HG03060 (cell line): ENCODE data around the gene GPR151.

Experiments used
- ATAC-seq: cut with Tn5 transposase; IDR thresholded peaks from one replicate; pipeline ENCODE4 v1.9.1; 2021; ENCODE audit warnings: low read depth, moderate number of reproducible peaks; ENCODE audit not compliant: unreplicated experiment

The GPR151 gene

DNA sequence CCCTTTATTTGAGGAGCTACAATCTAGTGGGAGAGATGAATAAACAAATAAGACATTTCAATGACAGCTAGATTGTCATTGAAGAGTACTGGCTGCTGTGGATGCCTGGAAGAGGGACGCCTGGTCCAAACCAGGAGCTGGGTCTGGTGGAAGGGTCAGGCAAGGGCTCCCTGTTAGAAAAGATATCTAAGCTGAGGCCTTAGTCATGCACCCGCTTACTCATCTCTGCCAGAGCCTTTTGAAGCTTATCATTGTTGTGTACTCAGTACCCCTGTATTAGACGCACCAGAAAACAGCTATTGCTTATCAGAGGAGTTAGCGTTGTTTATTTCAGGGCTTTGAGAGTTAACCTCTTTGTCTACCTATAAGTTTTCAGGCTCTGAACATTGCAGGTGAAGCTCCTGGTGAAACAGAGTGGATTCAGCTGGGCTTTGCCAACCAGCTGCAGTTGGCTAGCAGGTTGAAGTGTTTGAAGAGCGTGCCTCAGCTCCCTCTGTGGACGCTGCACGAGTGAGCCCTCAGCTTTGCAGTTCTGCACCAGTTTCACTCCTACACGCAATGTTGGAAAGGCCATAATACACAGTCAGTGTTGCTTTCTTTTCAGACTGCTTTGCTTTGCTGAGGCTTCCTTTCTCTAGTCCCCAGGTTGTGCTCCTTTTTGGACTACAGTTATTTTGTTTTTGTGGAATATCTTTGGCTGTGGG is 5.6 kb upstream of the GPR151 start:
- ATAC-seq, result no peak

DNA sequence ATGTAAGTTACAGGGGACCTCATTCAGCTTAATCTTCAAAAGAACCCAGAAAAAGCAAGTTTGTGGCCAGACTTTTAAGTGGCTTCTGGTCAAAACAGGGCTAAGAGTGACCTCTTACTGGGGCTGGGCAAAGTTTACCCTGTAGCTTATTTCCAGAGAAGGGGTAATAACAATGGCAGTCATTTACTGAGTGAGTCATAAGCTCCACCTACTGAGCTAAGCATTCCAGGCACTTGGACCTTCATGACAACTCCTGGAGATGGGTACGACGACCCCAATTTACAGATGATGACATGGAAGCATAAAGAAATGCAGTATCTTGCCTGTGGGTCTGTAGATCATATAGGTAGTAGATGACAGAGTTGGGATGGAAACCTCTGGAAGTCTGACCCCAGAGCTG is 4.7 kb upstream of the GPR151 start:
- ATAC-seq, result no peak

DNA sequence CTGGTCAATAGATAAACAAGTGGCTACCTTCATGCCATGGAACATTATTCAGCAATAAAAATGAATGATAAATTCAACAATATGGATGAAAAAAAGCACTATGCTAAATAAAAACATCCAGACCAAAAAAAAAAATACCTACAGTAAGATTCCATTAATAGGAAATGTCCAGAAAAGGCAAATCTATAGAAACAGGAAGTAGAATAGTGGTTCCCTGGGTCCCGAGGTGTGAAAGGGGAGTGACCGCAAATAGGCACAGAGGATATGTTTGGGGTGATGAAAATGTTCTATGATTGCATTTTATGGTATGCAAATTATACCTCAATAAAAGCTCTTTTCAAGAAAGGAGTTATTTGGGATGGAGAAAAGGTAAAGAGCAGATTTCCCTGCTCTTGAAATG is 3.6 kb upstream of the GPR151 start:
- ATAC-seq, result no peak

DNA sequence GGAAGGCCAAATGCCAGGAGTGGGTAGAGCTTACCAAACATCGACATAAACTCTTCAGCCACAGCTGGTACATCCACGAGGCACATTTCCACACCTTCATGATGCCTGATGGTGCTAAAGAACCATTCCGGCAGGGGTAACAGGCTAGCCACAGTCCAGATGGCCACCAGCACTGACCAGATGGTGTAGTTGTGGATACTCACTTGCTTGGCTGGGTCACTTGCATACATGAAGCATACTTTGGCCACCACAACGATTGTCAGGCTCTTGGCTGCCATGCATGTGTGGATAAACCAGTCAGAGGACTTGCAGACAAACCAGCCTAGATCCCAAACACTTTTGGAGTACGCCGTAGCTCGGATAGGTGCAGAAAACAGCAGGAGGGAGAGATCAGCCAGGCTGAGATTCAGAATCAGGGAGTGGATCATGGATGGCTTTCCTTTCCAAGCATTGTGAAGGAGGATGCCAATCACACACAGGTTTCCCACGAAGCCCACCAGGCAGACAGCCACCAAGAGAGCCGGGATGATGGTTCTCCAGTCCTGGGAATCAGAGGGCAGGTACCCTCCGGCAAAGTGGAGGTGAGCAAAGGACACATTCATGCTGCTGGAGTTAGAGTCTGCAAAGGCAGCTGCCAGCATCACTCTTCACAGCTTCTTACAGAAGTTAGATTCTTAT is 378 bp downstream of the GPR151 start:
- ATAC-seq, result no peak

DNA sequence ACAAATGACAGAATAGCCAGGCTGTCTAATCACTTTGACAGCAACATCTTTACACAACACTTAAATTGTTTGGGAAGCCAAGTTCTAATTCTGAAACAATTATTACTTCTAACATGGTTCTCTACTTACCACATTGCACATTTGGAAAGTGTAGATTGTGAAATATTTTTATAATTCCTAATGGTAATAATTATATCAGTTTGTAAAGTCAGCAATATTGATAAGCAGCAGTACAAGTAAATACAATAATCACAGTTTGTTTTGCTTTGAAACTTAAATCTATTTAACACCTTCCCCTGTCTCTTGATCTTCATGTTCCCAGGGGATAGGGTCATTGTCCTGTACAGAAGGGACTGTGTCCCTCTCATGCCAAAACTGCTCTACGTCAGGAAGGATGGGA is 1.4 kb downstream of the GPR151 start:
- no peak for ATAC-seq

DNA sequence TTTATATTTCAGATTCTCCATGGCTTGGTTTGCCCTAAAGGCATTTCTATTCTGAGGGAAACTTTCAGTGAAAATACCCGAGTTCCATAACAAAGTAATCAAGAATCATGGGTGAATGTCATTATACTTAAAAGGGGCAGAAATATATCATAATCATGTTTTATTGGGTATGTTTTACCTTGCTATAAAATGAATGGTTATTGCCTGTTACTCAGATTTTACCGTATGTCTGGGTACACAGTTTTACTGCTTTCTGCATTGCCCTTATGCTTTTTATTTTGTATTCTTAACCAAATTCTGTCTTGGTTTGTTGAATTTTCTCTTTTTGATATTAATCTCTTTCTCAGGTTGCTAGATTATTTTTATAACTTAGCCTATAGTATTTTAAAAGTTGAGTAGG is 2.5 kb downstream of the GPR151 start:
- ATAC-seq, result no peak

DNA sequence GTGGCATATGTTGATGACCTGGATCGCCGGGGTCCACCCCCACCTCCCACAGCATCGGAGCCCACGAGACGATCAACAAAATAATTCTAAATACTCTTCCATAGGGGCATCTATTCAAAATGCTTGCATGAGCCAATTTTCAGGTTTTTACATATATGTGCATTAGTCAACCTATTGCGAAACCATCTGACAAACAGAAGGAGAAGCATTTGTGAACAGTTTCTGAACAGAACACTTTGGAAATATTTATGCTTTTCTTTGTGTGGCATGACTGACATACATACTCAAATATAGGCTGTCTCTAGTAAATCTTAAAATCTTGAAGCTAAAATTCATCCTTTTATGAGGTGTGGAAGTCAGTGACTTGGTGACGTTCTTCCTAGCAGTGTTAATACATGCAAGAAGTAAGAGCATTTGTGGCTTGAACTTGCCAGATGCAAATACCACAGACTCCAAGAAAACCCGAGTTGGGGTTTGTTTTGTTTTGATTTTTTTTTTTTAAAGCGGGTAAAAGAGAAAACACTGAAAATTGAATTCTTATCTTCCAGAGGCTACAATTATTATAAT is 5.3 kb downstream of the GPR151 start:
- no peak for ATAC-seq

DNA sequence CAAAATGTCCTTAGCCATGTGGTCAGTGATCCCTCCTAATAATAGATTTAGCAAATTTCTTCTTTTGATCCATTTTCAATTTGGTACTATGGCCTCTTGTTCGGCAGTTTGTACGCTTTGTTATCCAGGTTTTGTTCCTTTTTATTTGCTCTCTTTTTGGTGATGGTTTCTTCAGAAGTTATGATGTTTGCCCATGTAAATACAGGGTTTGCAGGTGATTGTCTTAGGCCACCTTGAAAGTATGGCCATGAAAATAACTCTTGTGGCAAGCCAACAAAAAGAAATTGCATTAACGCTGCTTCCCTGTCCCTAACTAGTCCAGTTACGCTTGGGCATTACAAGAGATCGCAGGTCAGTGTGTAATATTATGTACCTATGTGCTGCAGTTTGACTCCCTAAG is 8.6 kb downstream of the GPR151 start:
- ATAC-seq, result no peak

DNA sequence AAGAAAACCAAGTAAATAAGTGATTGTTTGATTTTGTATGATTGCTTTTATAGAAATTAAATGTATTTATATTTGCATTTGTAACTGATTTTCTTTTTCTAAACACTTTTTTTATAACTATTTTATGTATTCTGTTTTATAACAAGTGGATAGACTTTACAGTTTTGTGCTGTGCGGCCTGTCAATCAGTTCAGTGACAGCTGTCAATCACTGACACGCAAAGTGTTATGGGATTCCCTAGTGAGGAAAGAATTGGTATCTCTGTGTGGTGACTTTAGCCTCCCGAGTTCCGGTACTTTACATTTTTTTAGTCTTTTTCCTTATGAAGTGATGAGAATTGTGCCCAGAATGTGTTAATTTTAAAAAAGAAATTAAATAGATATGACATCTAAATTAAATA is 16.3 kb downstream of the GPR151 start:
- ATAC-seq, result no peak

DNA sequence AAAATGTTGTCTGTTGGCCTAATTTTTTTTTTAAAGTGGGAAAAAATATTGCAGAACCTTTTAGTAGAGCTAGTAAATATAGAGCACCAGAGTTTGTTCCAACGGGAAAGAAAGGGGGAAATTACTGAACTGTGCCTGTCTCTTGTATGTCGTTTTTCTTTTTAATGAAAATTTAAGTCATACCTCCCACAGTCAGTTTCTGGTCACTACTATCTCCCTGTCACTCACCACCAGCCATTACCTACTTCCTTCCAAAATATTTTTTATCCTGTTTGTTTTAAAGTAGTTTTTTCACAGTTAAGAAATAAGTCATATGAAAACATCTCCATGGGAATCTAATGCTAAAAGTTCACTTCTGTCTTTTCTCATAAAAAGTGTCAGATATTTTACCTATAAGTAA is 21.3 kb downstream of the GPR151 start:
- no peak for ATAC-seq

DNA sequence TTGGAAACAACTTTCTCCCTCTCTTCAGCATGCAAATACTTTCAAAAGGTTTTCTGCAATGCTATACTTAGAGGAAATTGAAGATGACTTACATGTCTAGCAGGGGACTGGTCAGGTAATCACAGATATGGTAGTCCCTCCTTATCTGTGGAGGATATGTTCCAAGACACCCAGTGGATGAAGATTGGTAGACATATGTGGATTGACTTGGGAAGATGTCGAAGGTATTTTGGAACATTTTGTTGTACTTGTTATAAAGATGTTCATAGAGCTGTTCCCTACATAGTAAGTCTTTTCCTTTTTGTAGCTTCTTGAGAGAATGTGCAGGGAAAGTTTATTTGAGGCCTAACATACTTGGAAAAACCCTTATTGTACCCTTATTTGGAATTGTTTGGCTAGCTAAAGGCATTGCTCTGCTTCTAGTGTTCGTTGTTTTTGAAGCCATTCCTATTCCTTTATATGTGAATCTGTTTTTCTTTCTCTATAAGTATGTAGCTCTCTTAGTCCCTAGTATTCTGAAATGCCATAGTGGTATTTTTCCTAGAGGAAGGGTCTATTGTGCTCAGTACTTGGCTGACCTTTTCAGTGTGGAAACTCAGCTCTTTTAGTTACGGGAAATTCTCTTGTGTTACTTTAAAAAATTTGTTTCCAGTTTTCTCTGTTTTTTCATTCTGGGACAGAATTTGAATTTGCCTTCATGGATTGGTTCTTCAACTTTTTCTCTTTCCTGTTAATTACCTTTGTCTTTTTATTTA is 25.7 kb downstream of the GPR151 start:
- no peak for ATAC-seq

DNA sequence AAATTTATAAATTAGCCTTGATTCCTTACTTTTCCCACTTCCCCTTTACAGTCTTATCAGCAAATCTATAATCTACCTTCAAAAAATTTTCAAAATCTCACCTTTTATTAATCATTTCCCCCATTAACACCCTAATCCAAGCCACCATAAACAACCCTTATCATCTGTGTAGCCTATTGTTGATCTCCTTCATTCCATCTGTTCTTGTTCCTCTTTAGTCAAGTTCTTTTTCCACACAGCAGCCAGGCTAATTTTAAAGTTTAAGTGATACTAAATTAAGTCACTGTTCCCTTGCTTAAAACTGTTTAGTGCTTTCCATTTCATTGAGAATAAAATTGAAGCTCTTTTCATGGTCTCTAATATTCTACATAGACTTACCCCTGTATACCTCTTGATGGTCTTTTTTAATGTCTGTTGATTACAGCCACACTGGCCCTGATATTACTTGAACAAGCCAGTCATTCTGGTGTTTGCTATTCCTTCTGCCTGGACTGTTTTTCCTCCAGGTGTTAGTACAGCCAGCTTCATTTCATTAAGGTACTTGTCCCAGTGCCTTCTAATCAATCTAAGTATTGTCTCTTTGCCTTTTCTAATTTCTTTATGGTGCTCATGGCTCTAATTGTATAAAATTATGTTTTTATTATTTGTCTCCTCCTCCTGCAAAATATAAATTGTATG is 31.1 kb downstream of the GPR151 start:
- no peak for ATAC-seq

DNA sequence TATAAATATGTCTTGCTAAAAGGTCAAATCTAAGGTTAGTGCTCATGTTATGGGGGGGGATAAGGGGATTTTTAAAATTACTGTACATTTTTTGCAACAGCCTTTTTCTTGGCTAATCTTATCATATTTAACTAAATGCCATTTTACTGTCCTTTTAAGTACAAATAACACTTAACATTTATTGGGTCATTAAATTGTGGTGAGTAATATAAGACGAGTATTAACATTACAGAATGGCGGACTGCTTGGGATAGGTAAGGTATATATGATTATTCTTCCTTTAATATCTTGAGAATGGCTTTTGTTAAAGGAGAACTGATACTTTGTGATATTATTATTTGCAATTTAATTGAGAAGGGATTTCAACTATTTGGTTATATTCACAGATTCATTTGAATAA is 33.2 kb downstream of the GPR151 start:
- ATAC-seq, result no peak

DNA sequence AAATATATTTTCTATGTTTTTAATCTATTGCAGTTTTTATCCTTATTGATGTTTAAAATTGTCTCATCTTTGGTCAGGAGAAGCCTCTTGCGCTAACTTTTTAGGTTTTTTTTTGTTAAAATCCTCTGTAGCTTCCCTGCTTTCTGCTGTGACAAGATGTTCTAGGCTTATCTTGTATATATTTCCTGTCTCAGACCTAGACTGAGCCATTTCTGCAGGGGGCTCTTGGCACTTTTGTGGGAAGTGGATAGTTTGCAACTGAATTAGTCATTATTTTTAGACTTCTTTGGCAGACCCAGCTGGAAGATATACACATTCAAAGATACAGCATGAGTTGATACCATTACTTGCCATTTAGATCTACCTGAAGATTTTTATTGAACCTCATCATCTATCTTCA is 40.1 kb downstream of the GPR151 start:
- no peak for ATAC-seq

DNA sequence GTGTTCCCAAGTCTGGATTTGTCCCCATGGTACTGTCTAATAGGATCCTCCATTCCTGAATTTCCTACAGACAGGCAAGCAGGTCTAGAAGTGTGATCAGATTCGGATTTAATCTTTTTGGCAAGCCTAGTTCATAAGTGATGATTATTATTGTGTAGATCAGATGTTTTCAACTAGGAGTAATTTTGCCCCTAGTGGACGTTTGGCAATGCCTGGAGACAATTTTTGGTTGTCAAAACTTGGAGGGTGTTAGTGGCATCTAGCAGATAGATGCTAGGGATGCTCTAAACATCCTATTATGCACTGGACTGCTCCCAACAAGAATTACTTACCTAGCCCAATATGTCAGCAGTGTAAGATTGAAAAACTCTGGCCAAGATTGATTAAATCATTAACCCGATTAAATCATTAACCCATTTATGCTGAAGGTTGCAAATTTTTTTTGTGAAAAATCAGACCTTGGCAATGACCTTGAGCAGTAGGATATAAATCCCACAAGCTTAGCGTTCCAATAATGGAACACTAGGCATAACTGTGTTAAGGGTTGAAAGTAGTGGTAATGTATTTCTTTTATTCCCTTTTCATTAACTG is 40.7 kb downstream of the GPR151 start:
- ATAC-seq, result no peak

DNA sequence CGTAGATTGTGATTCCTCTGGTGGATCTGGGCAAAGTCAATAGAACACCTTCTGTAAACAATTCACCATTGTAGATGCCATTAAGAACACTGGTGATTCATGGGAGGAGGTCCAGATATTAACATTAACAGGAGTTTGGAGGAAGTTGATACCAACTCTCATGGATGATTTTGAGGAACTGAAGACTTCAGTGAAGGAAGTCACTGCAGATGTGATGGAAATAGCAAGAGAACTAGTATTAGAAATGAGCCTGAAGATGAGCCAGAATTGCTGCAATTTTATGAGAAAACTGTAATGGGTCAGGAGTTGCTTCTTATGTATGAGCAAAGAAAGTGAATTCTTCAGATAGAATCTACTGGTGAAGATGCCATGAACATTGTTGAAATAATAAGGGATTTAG is 41.9 kb downstream of the GPR151 start:
- ATAC-seq, result no peak

DNA sequence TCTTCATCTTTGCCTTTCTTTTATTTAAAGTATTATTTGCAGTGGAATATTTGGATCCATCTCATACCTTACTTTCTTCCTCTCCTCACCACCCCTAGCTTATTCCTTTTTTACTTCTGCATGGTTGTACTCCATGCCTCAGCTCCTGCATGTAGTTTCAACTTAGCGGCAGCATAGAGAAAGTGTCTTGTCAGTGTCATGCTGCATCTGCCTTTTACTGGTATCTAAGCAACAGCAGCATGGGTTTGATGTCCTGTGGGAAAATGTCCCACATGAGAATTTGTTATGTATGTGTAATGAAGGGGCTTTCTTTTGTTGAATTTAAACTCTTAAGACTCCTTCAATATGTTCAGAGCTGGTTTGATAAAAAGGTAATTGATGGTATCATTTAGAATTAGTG is 48.2 kb downstream of the GPR151 start:
- no peak for ATAC-seq

DNA sequence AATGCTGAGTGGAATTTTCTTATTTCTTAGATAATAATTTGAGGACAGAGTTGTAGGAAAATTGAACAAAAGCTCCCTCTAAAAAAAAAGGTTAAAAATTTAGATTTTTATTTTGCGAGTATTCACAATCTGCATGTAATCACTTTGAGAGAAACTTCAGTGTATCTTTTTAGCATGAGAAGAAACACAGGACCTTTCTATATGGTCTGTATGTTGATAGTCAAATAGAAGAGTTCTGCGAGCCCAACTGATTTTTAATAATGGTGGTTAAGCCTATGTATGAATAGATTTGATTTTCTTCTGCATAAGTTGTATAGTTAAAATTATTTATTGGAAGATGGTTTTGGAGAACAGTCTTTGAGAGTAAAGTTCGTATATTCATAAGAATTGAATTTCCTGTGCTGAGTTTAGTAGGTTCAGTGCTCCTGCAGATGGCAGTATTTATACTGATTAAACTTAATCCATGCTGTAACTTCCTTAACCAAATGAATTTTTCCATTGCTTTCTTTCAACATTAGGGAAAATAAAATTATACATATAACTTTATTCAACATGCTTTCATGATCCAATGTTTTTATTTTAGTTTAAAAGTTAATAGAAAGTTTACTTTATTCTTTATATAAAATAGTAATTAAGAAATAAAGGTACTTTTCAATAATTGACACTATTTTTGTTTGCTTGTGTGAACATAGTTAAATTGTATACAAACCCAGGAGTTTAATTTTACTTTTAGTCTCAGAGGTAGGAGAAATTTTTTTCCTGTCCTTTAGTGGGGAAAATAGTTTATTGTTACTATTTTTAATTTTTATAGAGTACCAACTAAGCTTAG is 49.3 kb downstream of the GPR151 start:
- ATAC-seq, result no peak

DNA sequence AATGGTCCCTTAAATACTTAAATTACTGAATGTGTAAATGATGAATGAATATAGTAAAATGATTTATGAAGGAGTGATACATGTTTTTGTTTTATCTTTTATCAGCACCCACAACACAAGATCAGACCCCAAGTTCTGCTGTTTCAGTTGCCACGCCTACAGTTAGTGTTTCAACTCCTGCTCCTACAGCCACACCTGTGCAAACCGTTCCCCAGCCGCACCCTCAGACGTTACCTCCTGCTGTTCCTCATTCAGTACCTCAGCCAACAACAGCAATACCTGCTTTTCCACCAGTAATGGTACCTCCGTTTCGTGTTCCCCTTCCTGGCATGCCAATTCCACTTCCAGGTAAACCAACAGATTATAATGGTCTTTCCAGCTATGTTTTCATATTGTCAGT is 52.5 kb downstream of the GPR151 start:
- ATAC-seq, result no peak
